ENCODE data around the gene MRPL43.

DNA sequence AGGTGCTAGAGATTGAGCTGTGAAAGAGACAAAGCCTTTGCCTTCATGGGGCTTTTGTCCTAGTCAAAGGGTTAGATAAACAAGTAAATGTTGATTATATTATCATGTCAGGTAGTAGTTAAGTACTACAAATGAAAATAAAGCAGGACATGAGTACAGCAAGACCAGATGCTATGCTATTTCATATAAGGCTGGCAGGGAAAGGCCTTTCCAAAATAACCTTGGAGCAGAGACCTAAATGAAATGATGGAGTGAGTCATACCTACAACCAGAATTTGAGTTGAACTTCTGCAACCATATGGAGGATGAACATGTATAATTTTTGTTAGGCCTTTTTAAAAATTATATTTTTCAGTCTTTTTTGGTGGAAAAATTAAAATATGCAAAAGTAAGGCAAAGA lies 41.5 kb downstream of the MRPL43 start:
- TF ChIP-seq POLR2A (IDR thresholded peaks at IDR 0.05): no peak
- TF ChIP-seq CTCF (IDR thresholded peaks at IDR 0.05): no peak
- TF ChIP-seq EP300 (IDR thresholded peaks at IDR 0.05): no peak

All from ovary (tissue), 3 donors.